NCI-H748 (cell line): Measurements from ENCODE around the gene IFT27.

Experiments
- DNase-seq: peaks from one replicate; lab custom pipeline; 2025; ENCODE audit not compliant: unreplicated experiment; lab: John Stamatoyannopoulos, UW

Gene IFT27

GRCh38 chr22:36727927-36728488 lies 47.9 kb downstream of the IFT27 start:
- no peak for DNase-seq

- no peak for DNase-seq
These were observed 48.8 kb downstream of the IFT27 start for GRCh38 chr22:36727110-36727509.

- DNase-seq = no peak
These were observed 49.9 kb downstream of the IFT27 start for GRCh38 chr22:36726007-36726380.

GRCh38 chr22:36725366-36726006 lies 50.4 kb downstream of the IFT27 start:
- DNase-seq = no peak

- no peak for DNase-seq
These were observed 51.1 kb downstream of the IFT27 start for GRCh38 chr22:36724836-36725235.

GRCh38 chr22:36722055-36722454 lies 53.9 kb downstream of the IFT27 start:
- DNase-seq = no peak

- DNase-seq = no peak
These were observed 60.3 kb downstream of the IFT27 start for GRCh38 chr22:36715647-36716046.

- no peak for DNase-seq
These were observed 61.8 kb downstream of the IFT27 start for GRCh38 chr22:36714110-36714509.

- DNase-seq = no peak
These were observed 62.5 kb downstream of the IFT27 start for GRCh38 chr22:36713436-36713835.
